Psoas muscle (tissue), 8 donors: ENCODE measurements around the gene RBM47. TPM values are rescaled to one million over a fixed set of nuclear protein-coding genes. Genes with fewer than 3 reads are reported as not detected.

Source experiments
- ATAC-seq, 4 donors: fragments of 200-7000 bp; cut with Tn5 transposase; one replicate each; pipeline ENCODE4 v1.9.1; 2020; ENCODE audit warnings: moderate library complexity in 3 of 4, mild to moderate bottlenecking in 2 of 4
- DNase-seq, 2 donors: peaks; one replicate each; pipeline ENCODE4 v3.0.0-alpha.2; 2020
- H3K27ac ChIP-seq: fragments of 200-600 bp; one replicate; pipeline ENCODE4 v1.8.0; 2022
- H3K27me3 ChIP-seq, 3 donors: fragments of 200-600 bp in 1 of 3; one replicate each; pipeline versions ENCODE4 v1.6.1 to v1.8.0; 2013 to 2022; ENCODE audit warnings: low read length in 2 of 3, mild to moderate bottlenecking in 2 of 3, moderate library complexity in 1 of 3; ENCODE audit not compliant: insufficient read depth in 3 of 3
- H3K36me3 ChIP-seq, 2 donors: fragments of 200-600 bp in 1 of 2; one replicate each; pipeline versions ENCODE4 v1.6.1 to v1.8.0; 2013 to 2022; ENCODE audit warnings: low read depth in 1 of 2, mild to moderate bottlenecking in 1 of 2, moderate library complexity in 1 of 2; ENCODE audit not compliant: insufficient read depth in 1 of 2
- H3K4me1 ChIP-seq: fragments of 200-600 bp; one replicate; pipeline ENCODE4 v1.8.0; 2022
- H3K4me3 ChIP-seq: fragments of 200-600 bp; one replicate; pipeline ENCODE4 v1.8.0; 2022; ENCODE audit warnings: mild to moderate bottlenecking
- H3K9me3 ChIP-seq: fragments of 200-600 bp; one replicate; pipeline ENCODE4 v1.8.0; 2022
- CTCF ChIP-seq: fragments of 200-600 bp; IDR thresholded peaks from one replicate; pipeline ENCODE4 v1.8.0; 2022; ENCODE audit warnings: antibody characterized with exemption
- WGBS, 3 donors: extraction: QIAGEN DNeasy Blood & Tissue Kit; methylation state at CpG; one replicate each; pipeline versions ENCODE4 v1.1.6 to v1.1.7; 2013; 5-methylcytosine and 5-hydroxymethylcytosine counted together
- intact Hi-C, 2 donors: fragments of 100-400 bp; cut with DNase I; formaldehyde crosslinking; loops; one replicate each; pipeline versions ENCODE4 v1.11.0 to v1.14.2; 2022
- polyA plus RNA-seq, 3 donors: library from polyadenylated mRNA; stranded (reverse); fragments of 200-250 nt; gene quantifications; one replicate each; pipeline ENCODE4 v1.2.3, GENCODE V29; 2013
- total RNA-seq, 4 donors: library from RNA; stranded (reverse); fragmentation: NEBNext Ultra II Directional in 2 of 4; extraction: Animal tissue kit (Norgen Biotek cat#: 25700) in 2 of 4; gene quantifications; one replicate each; pipeline versions ENCODE4 v1.2.1 to v1.2.4, GENCODE V29; 2021 to 2023
- donor health status: healthy with polysubstance abuse.
- donor health status: DM: no; HTN: no; CAD: no; lungs with moderate emphysema.
- donor health status: Bipolar disorder and iron deficiency.
- donor health status: healthy.
- donor health status: DM: yes; HTN: yes; CAD: no.
- donor health status: DM: no; HTN: no; CAD: no.
- donor health status: DM: no; HTN: no; CAD: no.
- donor health status: DM: yes; HTN: yes; CAD: no.

The RBM47 gene
- total and polyA plus RNA-seq, 7 donors = 0.17 to 2.3 (median 1.2) TPM

- H3K4me1 ChIP-seq = no peaks in the 10 kb centered on the region
- no peaks in the 10 kb centered on the region for H3K9me3 ChIP-seq
- intact Hi-C loops = no loop called here
- H3K27me3 ChIP-seq = no peaks in the 10 kb centered on the region
- WGBS, 3 donors = 56 to 65% (median 65%) methylated on average over 4 of the region's 4 CpGs
- DNase-seq (no peak), ATAC-seq (no peak)
- no peak overlapping the region for H3K4me3 ChIP-seq
- TF ChIP-seq CTCF = no peak
- no peaks in the 10 kb centered on the region for H3K36me3 ChIP-seq
- H3K27ac ChIP-seq = no peak overlapping the region
Measured at GRCh38 chr4:40536032-40536431, 93.6 kb downstream of the RBM47 start.

GRCh38 chr4:40531636-40532023, 98.0 kb downstream of the RBM47 start:
- intact Hi-C loops = no loop called here
- Histone ChIP-seq H3K9me3 (no peaks in the 10 kb centered on the region), H3K27ac (no peak overlapping the region), H3K4me3 (no peak overlapping the region), H3K36me3 (no peaks in the 10 kb centered on the region), H3K27me3 (no peaks in the 10 kb centered on the region), H3K4me1 (no peaks in the 10 kb centered on the region)
- no peak for DNase-seq
- ATAC-seq = no peak
- 77 to 86% (median 83%) methylated on average over 3 of the region's 3 CpGs for WGBS, 3 donors
- TF ChIP-seq CTCF = no peak

GRCh38 chr4:40530961-40531635, 98.6 kb downstream of the RBM47 start:
- no peak overlapping the region for H3K27ac ChIP-seq
- H3K36me3 ChIP-seq = no peaks in the 10 kb centered on the region
- ATAC-seq (no peak), DNase-seq (no peak)
- WGBS, 3 donors = 86 to 94% (median 93%) methylated on average over 10 of the region's 10 CpGs
- no peaks in the 10 kb centered on the region for H3K27me3 ChIP-seq
- TF ChIP-seq CTCF = no peak
- peaks cover 4% of the 10 kb centered on the region for H3K4me1 ChIP-seq
- no peak overlapping the region for H3K4me3 ChIP-seq
- no peaks in the 10 kb centered on the region for H3K9me3 ChIP-seq
- intact Hi-C loops = no loop called here

GRCh38 chr4:40526741-40527140, 102.9 kb downstream of the RBM47 start:
- DNase-seq = no peak
- H3K4me1 ChIP-seq = peaks cover 10% of the 10 kb centered on the region
- intact Hi-C loops = no loop called here
- ATAC-seq = no peak
- 33 to 74% (median 35%) methylated on average over 1 of the region's 1 CpG for WGBS, 3 donors
- no peak for TF ChIP-seq CTCF
- no peak overlapping the region for H3K27ac ChIP-seq
- no peaks in the 10 kb centered on the region for H3K9me3 ChIP-seq
- H3K36me3 ChIP-seq = no peaks in the 10 kb centered on the region
- H3K27me3 ChIP-seq = no peaks in the 10 kb centered on the region
- no peak overlapping the region for H3K4me3 ChIP-seq
